Vagina (tissue), 2 donors: ENCODE results near the gene FEM1B. TPM values are rescaled to one million over a fixed set of nuclear protein-coding genes. Genes with fewer than 3 reads are reported as not detected.

Source experiments
- DNase-seq, 2 donors: peaks; one replicate each; pipeline ENCODE4 v3.0.0-alpha.2; 2017; ENCODE audit errors: extremely low spot score in 2 of 2
- H3K27ac ChIP-seq: fragments of 200-600 bp; sonication (generic); one replicate; pipeline ENCODE4 v1.5.1; 2019
- H3K27me3 ChIP-seq: fragments of 200-600 bp; sonication (generic); one replicate; pipeline ENCODE4 v1.5.1; 2019
- H3K36me3 ChIP-seq, 2 donors: fragments of 200-600 bp; sonication (generic); one replicate each; pipeline ENCODE4 v1.5.1; 2017 to 2019
- H3K4me1 ChIP-seq: fragments of 200-600 bp; sonication (generic); one replicate; pipeline ENCODE4 v1.5.1; 2019
- H3K4me3 ChIP-seq, 2 donors: fragments of 200-600 bp; sonication (generic); 1 replicate in 1 of 2; 2 replicates in 1 of 2; pipeline ENCODE4 v1.5.1; 2016 to 2019
- H3K9me3 ChIP-seq: fragments of 200-600 bp; sonication (generic); one replicate; pipeline ENCODE4 v1.5.1; 2019
- CTCF ChIP-seq, 3 experiments: fragments of 450-650 bp in 2 of 3; fragments of 200-600 bp in 1 of 3; sonication (generic) in 1 of 3; IDR thresholded peaks; one replicate each; pipeline ENCODE4 v1.5.1; 2017 to 2019; ENCODE audit warnings: antibody characterized with exemption in 3 of 3, mild to moderate bottlenecking in 2 of 3, moderate library complexity in 2 of 3
- POLR2A ChIP-seq, 2 donors: fragments of 450-650 bp; IDR thresholded peaks; one replicate each; pipeline ENCODE4 v1.6.1; 2017; ENCODE audit warnings: antibody characterized with exemption in 2 of 2, mild to moderate bottlenecking in 2 of 2, moderate library complexity in 2 of 2
- POLR2AphosphoS5 ChIP-seq, 2 donors: sonication (generic); formaldehyde crosslinking; IDR thresholded peaks; one replicate each; pipeline ENCODE4 v1.9.0; 2017; ENCODE audit warnings: antibody characterized with exemption in 2 of 2, mild to moderate bottlenecking in 2 of 2, low read depth in 1 of 2; ENCODE audit not compliant: insufficient read depth in 1 of 2
- intact Hi-C: fragments of 100-400 bp; cut with DNase I; formaldehyde crosslinking; loops from one replicate; pipeline ENCODE4 v1.15.1; 2023
- total RNA-seq: library from RNA; depleted of rRNA; stranded (reverse); fragments of >200 nt; gene quantifications from one replicate; pipeline ENCODE4 v1.2.3, GENCODE V29; 2016

Gene FEM1B
- total RNA-seq, 1 donor from 2014 or later, result 38.3 TPM

- Histone ChIP-seq H3K36me3 (peaks cover 0 to under 1% of the 10 kb centered on the region in 2 donors), H3K9me3 (no peaks in the 10 kb centered on the region), H3K27ac (peak overlapping the region; percentile 9), H3K4me1 (peaks cover 27% of the 10 kb centered on the region), H3K4me3 (no peak overlapping the region), H3K27me3 (no peaks in the 10 kb centered on the region)
- no peak for DNase-seq
- intact Hi-C loops, result no loop called here
- TF ChIP-seq POLR2AphosphoS5 (IDR thresholded peaks at IDR 0.05; ENCODE audit: insufficient read depth in 1 of 2, low read depth in 1 of 2) (no peak), POLR2A (IDR thresholded peaks at IDR 0.05) (no peak), CTCF (IDR thresholded peaks at IDR 0.05) (no peak)
Measured at GRCh38 chr15:68343579-68344225, 66.2 kb downstream of the FEM1B start.

GRCh38 chr15:68344600-68344999, 67.1 kb downstream of the FEM1B start:
- H3K4me3 ChIP-seq, result no peak overlapping the region
- TF ChIP-seq CTCF (IDR thresholded peaks at IDR 0.05), result no peak
- TF ChIP-seq POLR2A (IDR thresholded peaks at IDR 0.05), result no peak
- no peak for TF ChIP-seq POLR2AphosphoS5 (IDR thresholded peaks at IDR 0.05; ENCODE audit: insufficient read depth in 1 of 2, low read depth in 1 of 2)
- H3K27ac ChIP-seq, result no peak overlapping the region
- peaks cover 27% of the 10 kb centered on the region for H3K4me1 ChIP-seq
- DNase-seq, result no peak
- intact Hi-C loops, result no loop called here
- no peaks in the 10 kb centered on the region for H3K27me3 ChIP-seq
- H3K36me3 ChIP-seq, result peaks cover 0 to 4% of the 10 kb centered on the region in 2 donors
- no peaks in the 10 kb centered on the region for H3K9me3 ChIP-seq

Other genes with a start within 250 kb of the FEM1B start
- 88.1 TPM for gene PIAS1, start 223.4 kb upstream of the FEM1B start, total RNA-seq
- gene CALML4, start 72.4 kb upstream of the FEM1B start, total RNA-seq, result 6.1 TPM
- gene CLN6, start 48.0 kb upstream of the FEM1B start, total RNA-seq, result 23.3 TPM
- 15.5 TPM for gene ITGA11, start 154.4 kb downstream of the FEM1B start, total RNA-seq